Neural crest cell (in vitro differentiated cells): ENCODE results near the gene KAT5. TPM values are rescaled to one million over a fixed set of nuclear protein-coding genes. Genes with fewer than 3 reads are reported as not detected.
"Not testable (repeated sequence)": the region's sequence is repeated elsewhere in the genome, so short reads cannot be mapped to it uniquely, and the experiment has no call there.

ENCODE experiments used
- DNase-seq: peaks from one replicate; pipeline ENCODE4 v3.0.0; 2021; ENCODE audit warnings: low read depth, mixed read lengths, low spot score
- H3K27ac Mint-ChIP-seq: one replicate; pipeline ENCODE4 v1.8.0; 2021; ENCODE audit warnings: mild to moderate bottlenecking, mixed read lengths; ENCODE audit not compliant: unreplicated experiment
- H3K27me3 Mint-ChIP-seq: 2 replicates; pipeline ENCODE4 v1.8.0; 2021; ENCODE audit warnings: low read depth, mild to moderate bottlenecking, mixed read lengths
- H3K36me3 Mint-ChIP-seq: 2 replicates; pipeline ENCODE4 v1.8.0; 2021; ENCODE audit warnings: low read depth, mild to moderate bottlenecking, mixed read lengths
- H3K4me1 Mint-ChIP-seq: 2 replicates; pipeline ENCODE4 v1.8.0; 2021; ENCODE audit warnings: mixed read lengths
- H3K4me3 Mint-ChIP-seq: one replicate; pipeline ENCODE4 v1.8.0; 2021; ENCODE audit warnings: mild to moderate bottlenecking, mixed read lengths
- H3K9me3 Mint-ChIP-seq: 2 replicates; pipeline ENCODE4 v1.8.0; 2021; ENCODE audit warnings: mixed read lengths
- CTCF ChIP-seq: fragments of 200-600 bp; sonication (generic); conservative IDR thresholded peaks from 2 replicates; pipeline ENCODE4 v1.5.0; 2021; ENCODE audit warnings: antibody characterized with exemption, mild to moderate bottlenecking
- total RNA-seq: library from RNA; stranded (reverse); gene quantifications from 2 replicates; pipeline ENCODE4 v1.2.1, GENCODE V29; 2021

KAT5 gene
- total RNA-seq, 1 donor from 2014 or later, result 74.9 TPM

DNA sequence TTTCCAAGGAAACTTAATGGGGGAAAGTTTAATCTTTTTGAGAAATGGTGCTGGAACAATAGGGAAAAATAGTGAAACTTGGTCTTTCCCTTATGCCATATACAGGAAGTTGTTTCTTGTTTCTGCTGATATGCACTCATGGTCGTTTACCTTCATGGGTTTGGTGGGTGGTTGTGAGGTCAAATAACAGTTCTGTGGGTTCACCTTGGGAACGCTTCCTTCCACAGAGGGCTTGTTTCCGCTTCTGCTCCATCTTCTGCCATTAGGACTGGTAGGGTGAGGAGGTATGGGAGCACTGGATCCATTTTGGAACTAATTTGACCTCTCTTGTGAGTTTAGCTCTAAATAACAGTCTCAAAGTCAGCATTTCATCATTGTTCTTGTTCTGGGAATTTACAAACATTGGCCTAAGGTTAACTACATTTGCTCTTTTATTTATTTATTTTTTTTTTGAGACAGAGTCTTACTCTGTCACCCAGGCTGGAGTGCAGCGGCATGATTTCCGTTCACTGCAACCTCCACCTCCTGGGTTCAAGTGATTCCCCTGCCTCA lies 31.8 kb upstream of the KAT5 start:
- H3K27ac Mint-ChIP-seq, result no peak overlapping the region
- no peaks in the 10 kb centered on the region for H3K9me3 Mint-ChIP-seq
- no peaks in the 10 kb centered on the region for H3K36me3 Mint-ChIP-seq
- H3K27me3 Mint-ChIP-seq, result peaks cover 25% of the 10 kb centered on the region
- no peak for TF ChIP-seq CTCF
- H3K4me3 Mint-ChIP-seq, result no peak overlapping the region
- DNase-seq, result no peak
- no peaks in the 10 kb centered on the region for H3K4me1 Mint-ChIP-seq

DNA sequence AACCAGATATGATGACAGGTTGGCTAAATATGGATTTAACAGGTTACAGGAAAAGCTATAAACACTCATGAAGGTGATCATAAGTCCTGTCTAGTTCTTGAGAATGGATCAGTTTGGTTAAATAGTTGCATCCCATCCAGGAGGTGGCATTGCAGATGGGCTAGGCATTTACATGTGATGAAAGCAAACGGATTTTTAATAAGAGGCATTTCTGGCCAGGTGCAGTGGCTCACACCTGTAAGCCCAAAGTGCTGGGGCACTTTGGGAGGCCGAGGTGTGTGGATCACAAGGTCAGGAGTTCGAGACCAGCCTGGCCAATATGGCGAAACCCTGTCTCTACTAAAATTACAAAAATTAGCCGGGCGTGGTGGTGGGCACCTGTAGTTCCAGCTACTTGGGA lies 28.6 kb upstream of the KAT5 start:
- not testable (repeated sequence) for H3K36me3 Mint-ChIP-seq, H3K4me3 Mint-ChIP-seq, H3K4me1 Mint-ChIP-seq, H3K27ac Mint-ChIP-seq, DNase-seq, H3K9me3 Mint-ChIP-seq
- H3K27me3 Mint-ChIP-seq, result peaks cover 25% of the 10 kb centered on the region

DNA sequence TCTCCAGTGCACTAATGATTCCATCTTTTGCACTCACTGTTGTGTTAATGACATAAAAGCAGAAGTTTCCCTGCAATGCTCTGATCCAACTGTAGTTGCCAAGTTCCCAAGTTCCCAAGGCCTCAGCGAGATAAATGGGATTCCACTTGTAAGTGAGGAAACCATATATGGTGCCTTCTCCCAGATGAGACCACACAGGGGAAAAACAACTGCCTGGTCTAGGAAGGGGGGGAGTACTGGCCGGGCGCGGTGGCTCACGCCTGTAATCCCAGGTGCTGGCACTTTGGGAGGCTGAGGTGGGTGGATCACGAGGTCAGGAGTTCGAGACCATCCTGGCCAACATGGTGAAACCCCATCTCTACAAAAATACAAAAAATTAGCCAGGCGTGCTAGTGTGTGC lies 26.1 kb upstream of the KAT5 start:
- Mint-ChIP-seq H3K27ac (no peak overlapping the region), H3K4me3 (no peak overlapping the region), H3K36me3 (no peaks in the 10 kb centered on the region), H3K4me1 (no peaks in the 10 kb centered on the region), H3K9me3 (no peaks in the 10 kb centered on the region), H3K27me3 (peaks cover 25% of the 10 kb centered on the region)
- TF ChIP-seq CTCF, result no peak
- DNase-seq, result no peak

GRCh38 chr11:65691847-65692246 lies 20.2 kb upstream of the KAT5 start:
- H3K4me1 Mint-ChIP-seq, DNase-seq: not testable (repeated sequence)

GRCh38 chr11:65692367-65692766 lies 19.7 kb upstream of the KAT5 start:
- no peak overlapping the region for H3K4me3 Mint-ChIP-seq
- H3K27ac Mint-ChIP-seq, result no peak overlapping the region
- no peaks in the 10 kb centered on the region for H3K27me3 Mint-ChIP-seq
- no peak for DNase-seq
- no peaks in the 10 kb centered on the region for H3K9me3 Mint-ChIP-seq
- no peaks in the 10 kb centered on the region for H3K4me1 Mint-ChIP-seq
- no peaks in the 10 kb centered on the region for H3K36me3 Mint-ChIP-seq
- no peak for TF ChIP-seq CTCF

More at GRCh38 chr11:65691847-65692246, 20.2 kb upstream of the KAT5 start:
- not testable (repeated sequence) for H3K4me3 Mint-ChIP-seq, H3K27ac Mint-ChIP-seq, H3K36me3 Mint-ChIP-seq, H3K27me3 Mint-ChIP-seq, H3K9me3 Mint-ChIP-seq

GRCh38 chr11:65695459-65696241 lies 16.4 kb upstream of the KAT5 start:
- Mint-ChIP-seq H3K9me3 (peaks cover 8% of the 10 kb centered on the region), H3K27me3 (peaks cover 18% of the 10 kb centered on the region), H3K36me3 (no peaks in the 10 kb centered on the region), H3K27ac (no peak overlapping the region), H3K4me3 (no peak overlapping the region), H3K4me1 (no peaks in the 10 kb centered on the region)
- DNase-seq, result no peak
- TF ChIP-seq CTCF, result no peak
